ENCODE data around the gene OR2AE1.

The OR2AE1 gene

DNA sequence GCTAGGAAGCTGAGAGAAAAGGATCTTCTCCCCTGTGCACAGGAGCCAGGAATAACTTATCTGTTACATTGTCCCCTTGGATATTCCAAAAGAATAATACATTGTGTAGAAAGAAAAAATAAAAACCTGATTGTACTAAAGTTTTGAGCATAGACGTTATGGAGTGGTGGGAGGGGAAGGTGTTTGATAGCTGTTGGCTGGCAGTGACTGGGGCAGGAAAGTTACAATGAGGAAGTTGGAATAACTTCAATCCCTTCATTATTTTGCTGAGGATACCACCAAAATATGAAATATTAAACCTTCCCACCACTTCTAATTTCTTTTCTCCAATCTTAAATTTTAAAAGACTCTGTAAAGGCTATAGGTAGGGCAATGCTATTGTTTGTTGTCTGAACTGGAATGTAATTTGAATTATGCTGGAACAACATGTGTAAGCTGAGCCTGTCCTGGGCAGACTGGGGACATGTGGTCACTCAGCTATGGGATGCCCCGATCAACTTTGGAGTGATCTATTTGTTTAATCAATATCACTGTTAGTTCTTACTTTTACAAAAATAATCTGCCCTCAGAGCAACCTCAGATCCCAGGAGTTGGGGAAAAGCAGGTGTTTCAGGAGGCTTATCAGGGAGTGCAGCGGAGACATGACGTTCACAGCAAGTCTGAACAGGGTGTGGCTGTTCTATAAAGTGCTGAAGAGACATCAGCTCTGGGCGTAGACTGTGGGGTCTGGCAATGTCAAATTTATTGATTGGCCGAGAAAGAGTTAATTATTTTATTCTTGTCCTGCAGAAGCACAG, 28.2 kb downstream of the OR2AE1 start:
- no peak for DNase-seq

DNA sequence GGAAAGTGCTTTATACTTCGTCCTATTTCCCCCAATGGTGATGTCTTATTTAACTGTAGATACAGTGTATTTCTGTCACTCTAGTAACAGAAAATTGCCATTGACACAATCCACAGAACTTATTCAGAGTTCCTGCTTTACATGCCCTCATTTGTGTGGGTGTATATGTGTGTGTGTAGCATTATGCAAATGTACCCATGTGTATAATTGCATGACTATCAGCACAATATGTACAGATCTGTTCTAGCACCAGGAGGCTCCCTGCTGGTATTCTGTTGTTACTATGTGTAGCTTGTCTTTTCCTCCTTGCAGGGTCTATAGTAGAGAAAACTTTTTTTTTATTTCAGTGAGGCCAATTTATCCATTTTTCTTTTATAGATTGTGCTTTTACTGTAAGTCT, 32.5 kb downstream of the OR2AE1 start:
- no peak for DNase-seq

DNA sequence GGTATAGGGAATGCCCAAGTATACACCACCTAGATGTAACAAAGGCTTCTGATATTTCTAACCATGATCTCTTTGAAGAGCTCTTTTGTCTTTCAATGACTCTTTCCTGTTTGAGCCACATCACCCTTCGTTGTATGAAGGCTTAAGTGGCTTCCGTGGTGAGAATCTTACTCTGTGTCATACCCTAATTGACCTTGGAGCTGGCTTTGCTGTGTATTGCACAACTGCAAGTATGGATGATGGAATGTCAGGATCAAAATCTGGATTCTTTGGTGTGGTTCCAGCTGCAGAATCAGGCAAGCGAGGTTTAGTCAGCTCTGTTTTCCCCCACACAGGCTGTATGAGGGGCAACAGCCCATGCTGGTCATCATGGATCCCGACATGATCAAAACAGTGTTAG, 33.0 kb downstream of the OR2AE1 start:
- DNase-seq: no peak

DNA sequence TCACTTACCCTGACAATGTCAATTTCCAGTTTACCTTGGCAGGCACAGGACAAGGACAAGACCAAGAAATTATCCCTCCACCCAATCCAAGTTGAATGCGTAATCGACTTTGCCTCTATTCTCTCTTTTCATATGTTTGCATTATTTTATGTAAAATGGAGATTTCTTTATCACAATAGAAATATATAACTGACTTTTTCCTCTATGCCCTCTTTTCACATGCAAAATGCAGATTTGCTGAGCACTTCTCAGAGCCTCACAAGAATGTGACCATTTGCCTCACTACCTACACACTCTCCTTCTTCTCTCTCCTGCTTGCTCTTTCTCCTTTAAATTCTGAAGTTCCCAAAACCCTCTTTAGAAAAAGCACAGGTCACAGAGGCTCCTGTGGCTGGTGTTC, 33.9 kb downstream of the OR2AE1 start:
- no peak for DNase-seq

DNA sequence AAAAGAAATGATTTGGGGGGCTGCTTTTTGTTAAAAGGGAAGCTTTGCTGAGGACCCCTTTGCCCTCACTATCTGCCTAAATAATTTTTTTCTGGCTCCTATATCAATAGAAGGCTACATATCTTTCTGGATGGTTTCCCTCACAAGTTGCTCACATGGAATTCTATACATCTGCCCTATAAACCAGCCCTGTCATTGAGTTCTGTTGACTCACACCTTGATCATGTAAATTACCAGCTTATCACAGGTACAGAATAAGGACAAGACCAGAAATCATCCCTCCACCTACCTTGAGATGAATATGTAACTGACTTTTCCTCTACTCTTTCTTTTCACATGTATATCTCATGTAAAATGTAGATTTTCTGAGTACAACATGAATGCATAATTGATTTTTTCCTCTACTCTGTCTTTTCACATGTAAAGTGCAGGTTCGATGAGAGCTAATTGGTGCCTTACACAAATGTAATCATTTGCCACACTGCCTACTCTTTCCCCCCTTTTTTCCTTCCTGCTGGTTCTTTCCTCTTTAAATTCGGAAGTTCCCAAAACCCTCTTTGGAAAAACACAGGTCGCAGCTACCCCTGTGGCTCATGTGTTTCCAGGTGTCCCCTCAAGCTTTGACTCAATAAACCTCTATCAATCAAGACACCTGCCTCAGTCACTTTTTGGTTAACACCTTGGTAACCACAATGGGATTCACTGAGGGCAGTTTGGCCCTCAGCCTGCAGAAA, 36.5 kb downstream of the OR2AE1 start:
- DNase-seq: no peak

DNA sequence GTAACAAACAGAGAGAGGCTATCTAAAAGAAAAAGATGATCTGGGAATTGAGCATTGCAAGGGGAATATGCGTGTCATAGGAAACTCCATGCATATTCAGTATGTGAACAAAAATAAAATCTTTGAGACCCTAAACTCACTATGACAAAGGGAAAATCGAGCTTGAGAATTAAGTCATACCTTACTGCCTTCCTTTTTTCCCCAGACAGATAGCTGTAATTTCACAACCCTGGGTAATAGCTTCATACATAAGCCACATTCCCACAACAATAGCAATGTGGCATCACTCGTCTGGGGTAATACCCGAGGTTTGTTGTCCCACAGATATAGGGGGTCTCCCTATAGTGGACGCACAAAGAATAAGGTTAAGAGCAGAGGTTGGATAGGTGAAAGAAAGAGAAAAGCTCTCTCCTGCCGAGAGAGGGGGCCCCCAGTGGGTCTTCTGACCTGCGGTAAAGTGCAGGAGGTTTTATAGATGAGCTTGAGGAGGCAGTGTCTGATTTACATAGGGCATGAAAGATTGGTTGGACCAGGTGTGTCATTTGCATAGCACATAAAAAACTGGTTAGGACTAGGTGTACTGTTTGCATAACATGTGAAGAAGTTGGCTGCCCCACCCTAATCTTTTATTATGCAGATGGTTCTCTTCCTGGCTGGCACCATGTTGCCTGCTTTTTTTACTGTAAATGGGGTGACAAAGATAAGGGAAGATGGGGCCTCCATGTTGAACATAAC, 37.4 kb downstream of the OR2AE1 start:
- DNase-seq: peak; percentile 37 to 58

DNA sequence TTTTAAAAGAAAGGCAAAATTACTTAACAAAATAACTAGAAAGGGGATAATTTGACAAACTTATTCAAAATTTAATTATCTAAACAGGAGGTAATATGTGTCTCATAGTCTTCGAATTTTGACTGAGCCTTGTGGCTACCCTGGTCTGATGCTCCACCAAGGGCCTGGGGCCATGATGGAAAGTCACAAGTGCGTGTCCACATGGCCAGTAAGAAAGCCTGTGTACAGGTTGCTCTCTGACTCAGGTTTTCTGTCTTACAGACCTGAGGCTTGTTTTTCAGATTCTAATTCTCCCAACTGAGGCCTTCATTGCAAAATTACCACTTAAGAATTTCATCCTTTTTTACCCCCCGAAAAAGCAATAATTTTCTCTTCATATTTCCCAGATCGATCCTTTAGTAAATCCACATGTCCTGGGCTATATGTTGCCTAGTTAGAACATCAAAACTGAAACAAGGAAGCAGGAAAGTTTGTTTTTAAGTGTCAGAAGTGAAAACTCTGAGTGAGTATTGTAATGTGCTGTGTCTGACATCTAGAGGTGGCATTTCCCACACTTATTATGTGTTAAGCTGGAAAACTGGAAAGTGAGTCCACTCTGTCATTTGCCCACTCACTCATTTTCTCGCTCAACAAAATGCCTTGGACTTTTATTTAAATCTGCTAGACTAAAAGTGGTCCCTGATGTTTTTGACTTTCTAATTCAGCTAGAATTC, 39.0 kb downstream of the OR2AE1 start:
- DNase-seq: no peak

DNA sequence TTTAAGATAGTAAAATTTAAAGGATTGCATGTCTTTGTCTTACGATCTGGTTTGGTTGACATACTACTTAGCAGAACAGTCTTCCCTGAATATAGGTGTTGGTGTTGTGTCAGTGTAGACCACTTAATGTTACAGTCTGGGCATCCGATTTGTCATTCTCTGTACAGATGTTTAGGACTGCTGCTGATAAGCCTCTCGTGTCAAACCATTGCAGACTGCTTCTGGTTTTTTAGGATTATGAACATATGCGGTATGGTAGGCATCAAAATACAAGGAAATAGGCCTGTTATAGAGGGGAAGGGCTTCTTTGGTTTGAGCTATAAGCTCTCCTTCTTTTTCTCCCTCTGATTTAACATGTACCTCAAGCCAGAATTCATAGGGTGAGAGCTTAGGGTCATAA, 41.6 kb downstream of the OR2AE1 start:
- no peak for DNase-seq

DNA sequence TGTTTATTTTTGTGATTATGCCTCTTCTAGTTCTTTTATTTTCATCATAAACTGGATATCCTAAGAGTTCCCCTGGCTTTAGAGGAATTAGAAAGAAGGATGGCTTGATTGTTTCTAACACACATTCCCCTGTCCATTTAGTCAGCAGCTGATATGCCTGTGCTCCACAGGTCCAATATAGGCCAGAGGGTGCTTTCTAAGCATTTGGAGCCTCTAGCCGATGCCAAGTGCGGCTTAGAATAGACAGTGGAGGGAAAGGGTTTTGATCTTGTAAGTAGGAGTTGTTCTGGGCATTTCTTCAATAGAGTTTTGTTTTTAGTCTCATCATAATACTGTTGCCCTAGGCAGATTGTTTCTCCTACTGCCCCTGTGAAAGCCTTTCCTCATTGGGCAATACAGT, 42.5 kb downstream of the OR2AE1 start:
- DNase-seq: no peak

DNA sequence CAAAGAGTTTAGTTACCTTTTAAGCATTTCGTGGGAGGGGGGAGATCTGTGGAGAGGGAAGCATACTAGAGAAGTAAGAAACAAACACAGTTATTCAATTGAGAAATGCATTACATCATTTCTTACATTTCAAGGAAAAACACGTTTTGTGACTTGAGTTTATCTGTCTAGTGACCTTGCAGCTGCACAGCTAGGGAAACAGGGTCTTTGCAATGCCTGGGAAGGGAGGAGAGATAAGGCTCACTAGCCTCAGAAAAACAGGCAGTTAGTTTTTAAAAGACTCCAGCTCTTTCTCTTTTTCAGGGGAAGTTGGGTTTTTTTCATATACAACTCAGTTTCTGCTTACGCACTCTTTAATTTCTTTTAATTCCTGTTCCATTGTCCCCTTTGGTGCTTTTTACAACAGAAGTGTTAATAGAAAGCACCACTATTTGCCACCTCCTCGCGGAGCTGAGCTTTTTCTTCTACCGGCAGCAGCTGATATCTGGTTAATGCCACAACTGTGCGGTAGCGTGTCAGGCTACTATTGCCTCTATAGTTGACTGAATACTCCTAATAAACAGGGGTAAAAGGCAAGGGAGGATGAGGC, 43.5 kb downstream of the OR2AE1 start:
- DNase-seq: no peak

DNA sequence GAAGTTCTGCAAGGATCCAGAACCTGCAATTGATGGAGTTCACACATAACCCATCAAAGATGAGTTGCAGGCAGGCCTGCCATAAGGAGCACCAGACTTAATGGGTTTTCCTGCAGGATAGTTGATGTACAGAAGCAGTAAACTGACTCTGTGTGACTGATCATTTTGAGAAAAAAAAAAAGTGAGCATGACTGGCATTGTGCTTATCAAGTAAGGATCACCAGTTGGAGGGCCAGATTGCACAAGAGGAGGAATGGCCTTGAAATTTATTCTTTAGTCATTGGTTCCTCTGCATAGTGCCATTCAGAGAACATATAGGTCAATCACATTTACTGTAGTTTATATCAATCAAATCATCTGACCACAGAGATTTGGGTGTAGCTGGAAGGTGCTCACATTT, 45.2 kb downstream of the OR2AE1 start:
- no peak for DNase-seq

DNA sequence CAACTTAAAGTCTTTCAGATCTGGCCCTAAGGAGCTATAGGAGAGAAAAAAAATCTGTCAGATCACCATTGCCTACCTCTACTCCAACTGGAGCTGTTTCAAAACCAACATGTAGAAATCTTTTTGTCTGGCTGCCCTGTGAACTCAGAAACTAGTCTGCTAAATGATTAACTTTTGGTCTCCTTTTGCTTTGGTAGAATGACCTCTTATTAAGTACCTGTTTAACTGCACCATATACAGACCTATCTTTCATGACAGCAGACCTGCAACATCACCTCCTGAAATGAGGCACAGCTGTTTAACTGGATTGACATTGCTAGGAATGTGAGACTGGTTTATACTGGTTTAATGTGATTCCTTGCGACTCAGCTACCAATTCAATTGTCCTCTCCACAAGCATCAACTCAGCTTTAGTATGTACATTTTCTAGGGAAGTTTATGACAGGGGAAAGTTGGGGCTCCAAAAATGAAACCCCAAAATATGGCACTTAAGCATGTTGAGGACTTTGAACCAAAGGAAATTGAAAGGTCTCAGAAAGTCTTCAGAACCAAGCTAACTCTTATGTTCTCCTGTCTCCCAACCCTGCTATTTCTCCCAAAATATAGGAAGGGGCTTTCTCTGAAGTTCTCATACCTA, 47.2 kb downstream of the OR2AE1 start:
- DNase-seq: no peak

DNA sequence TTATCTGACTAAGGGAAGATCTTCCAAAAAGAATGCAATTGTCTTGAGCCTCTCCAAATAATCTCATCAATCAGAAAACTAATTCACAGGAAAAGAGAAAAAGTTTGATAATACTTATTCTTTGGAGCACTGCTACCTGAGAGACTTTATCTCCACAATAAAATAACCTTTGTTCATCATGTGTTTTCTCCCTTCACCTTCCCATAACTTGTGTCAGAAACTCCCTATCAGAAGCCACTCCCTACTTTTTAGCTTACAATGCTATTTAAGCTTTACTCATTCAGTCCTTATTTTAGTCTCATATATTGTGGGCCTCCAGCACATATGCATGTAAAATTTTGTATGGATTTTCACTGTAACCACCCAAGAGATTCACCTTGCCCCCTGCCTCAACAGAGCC, 48.0 kb downstream of the OR2AE1 start:
- no peak for DNase-seq

DNA sequence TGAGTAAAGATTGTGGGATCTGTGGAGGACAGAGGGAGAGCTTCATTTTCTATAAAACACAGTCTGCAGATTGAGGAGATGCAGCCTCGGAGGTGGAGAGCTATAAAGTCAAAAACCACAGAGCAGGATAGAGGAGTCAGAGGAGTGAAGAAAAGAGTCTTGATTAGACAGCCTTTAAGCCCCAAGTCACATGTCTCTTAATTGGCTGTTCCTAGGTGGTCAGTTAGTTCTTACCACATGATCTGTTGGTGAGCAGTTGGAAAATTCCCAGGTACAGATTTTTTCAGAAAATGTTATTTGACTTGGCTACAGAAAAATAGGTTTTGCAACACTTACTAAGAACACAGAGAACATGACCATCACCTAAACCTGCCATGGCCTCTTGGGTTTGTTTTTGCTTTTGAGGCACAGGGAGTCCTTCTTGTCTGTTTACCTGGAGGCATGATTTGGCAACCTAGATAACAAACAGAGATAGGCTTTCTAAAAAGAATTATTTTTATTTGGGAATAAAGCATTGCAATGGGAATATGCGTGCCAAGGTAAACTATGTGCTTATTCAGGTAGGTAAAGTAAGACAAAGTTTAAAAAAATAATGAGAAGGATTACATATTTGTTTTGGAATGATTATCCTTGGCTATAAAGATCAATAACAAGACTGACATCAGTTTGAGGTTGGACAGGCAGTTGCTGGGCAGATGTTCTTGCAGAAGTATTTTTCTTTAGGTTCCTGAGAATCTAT, 49.6 kb downstream of the OR2AE1 start:
- DNase-seq: no peak

All from NCI-H1930 (cell line).